Measurements from ENCODE around the gene ANKRD6.

The ANKRD6 gene

GRCh38 chr6:89566008-89566800 is 133.3 kb downstream of the ANKRD6 start:
- no peak for DNase-seq

GRCh38 chr6:89566930-89567629 is 134.1 kb downstream of the ANKRD6 start:
- no peak for DNase-seq

- DNase-seq, result no peak
Observed at GRCh38 chr6:89567630-89568390, 134.9 kb downstream of the ANKRD6 start.

GRCh38 chr6:89574910-89575561 is 142.1 kb downstream of the ANKRD6 start:
- DNase-seq, result no peak

- DNase-seq, result no peak
Observed at GRCh38 chr6:89575562-89575960, 142.6 kb downstream of the ANKRD6 start.

- DNase-seq, result no peak
Observed at GRCh38 chr6:89580997-89581666, 148.2 kb downstream of the ANKRD6 start.

- no peak for DNase-seq
Observed at GRCh38 chr6:89581689-89582088, 148.7 kb downstream of the ANKRD6 start.

GRCh38 chr6:89582669-89583325 is 149.8 kb downstream of the ANKRD6 start:
- no peak for DNase-seq

GRCh38 chr6:89583559-89583958 is 150.6 kb downstream of the ANKRD6 start:
- no peak for DNase-seq

- DNase-seq, result no peak
Observed at GRCh38 chr6:89584539-89584938, 151.6 kb downstream of the ANKRD6 start.

- DNase-seq, result no peak
Observed at GRCh38 chr6:89585154-89585553, 152.2 kb downstream of the ANKRD6 start.

GRCh38 chr6:89589297-89590025 is 156.5 kb downstream of the ANKRD6 start:
- DNase-seq, result no peak

GRCh38 chr6:89590133-89590532 is 157.2 kb downstream of the ANKRD6 start:
- DNase-seq, result no peak

- DNase-seq, result no peak
Observed at GRCh38 chr6:89591745-89592144, 158.8 kb downstream of the ANKRD6 start.

GRCh38 chr6:89596056-89596455 is 163.1 kb downstream of the ANKRD6 start:
- DNase-seq, result peak; percentile 36 to 64 (median 54)

- peak in 2 of 3 donors; percentile 2 to 10 for DNase-seq
Observed at GRCh38 chr6:89596484-89596883, 163.5 kb downstream of the ANKRD6 start.

GRCh38 chr6:89597372-89597771 is 164.4 kb downstream of the ANKRD6 start:
- no peak for DNase-seq

- peak in 2 of 3 donors; percentile 11 to 18 for DNase-seq
Observed at GRCh38 chr6:89597988-89598387, 165.0 kb downstream of the ANKRD6 start.

- DNase-seq, result no peak
Observed at GRCh38 chr6:89599727-89600126, 166.8 kb downstream of the ANKRD6 start.

GRCh38 chr6:89602166-89602565 is 169.2 kb downstream of the ANKRD6 start:
- DNase-seq, result no peak

- DNase-seq, result no peak
Observed at GRCh38 chr6:89604653-89605052, 171.7 kb downstream of the ANKRD6 start.
